ENCODE measurements around the gene OSBPL5. TPM values are rescaled to one million over a fixed set of nuclear protein-coding genes. Genes with fewer than 3 reads are reported as not detected.

OSBPL5 gene
- total and polyA plus RNA-seq, 2 donors (not counting 1 experiment from before 2014, with no cell fraction given) = 12.4 to 49.0 TPM

- H4K20me1 ChIP-seq (ENCODE audit: control insufficient read depth, extremely low read depth, insufficient read depth, low read length) = no peaks in the 10 kb centered on the region
- H3K27ac ChIP-seq (ENCODE audit: insufficient read depth, low read length) = peak overlapping the region; percentile 76
These were observed 17.5 kb downstream of the OSBPL5 start for GRCh38 chr11:3147626-3148025.

DNA sequence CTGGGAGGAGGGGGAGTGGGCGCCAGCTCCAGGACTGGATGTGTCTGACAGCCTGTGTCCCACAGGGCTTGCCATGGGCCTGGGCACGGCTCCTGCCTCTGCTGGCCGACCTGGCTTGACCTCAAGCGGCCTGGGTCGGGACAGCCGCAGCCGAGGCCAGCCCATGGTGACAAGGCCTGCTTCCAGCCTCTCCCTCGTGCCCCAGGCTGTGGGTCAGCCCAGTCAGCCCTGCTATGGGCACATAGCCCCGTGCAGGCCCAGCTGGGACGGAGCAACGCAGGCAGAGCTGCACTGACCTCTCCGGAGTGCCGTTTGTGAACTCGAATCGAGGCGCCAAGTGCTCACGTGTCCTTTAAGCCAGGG, 17.9 kb downstream of the OSBPL5 start:
- no peaks in the 10 kb centered on the region for H4K20me1 ChIP-seq (ENCODE audit: control insufficient read depth, extremely low read depth, insufficient read depth, low read length)

More at GRCh38 chr11:3147626-3148025, 17.5 kb downstream of the OSBPL5 start:
- Histone ChIP-seq H3K9me3 (ENCODE audit: control insufficient read depth, insufficient read depth, low read depth, low read length) (no peaks in the 10 kb centered on the region), H3K36me3 (ENCODE audit: control insufficient read depth, insufficient read depth, low read length) (peaks cover 10% of the 10 kb centered on the region), H3K79me2 (ENCODE audit: control insufficient read depth, insufficient read depth, low read length) (peaks cover 65% of the 10 kb centered on the region), H2AFZ (ENCODE audit: low read length) (no peak overlapping the region), H3K27me3 (ENCODE audit: control insufficient read depth, insufficient read depth, low read length) (no peaks in the 10 kb centered on the region), H3K9ac (ENCODE audit: insufficient read depth, low read length) (peak overlapping the region; percentile 69), H3K4me3 (replicated peaks in 1 of 4; ENCODE audit: control extremely low read depth in 1 of 4, insufficient read depth in 1 of 4, low read depth in 3 of 4, low read length in 4 of 4) (no peak overlapping the region), H3K4me2 (ENCODE audit: extremely low read depth, insufficient read depth, low read length) (no peak overlapping the region), H3K4me1 (ENCODE audit: control insufficient read depth, extremely low read depth, insufficient read depth, low read length) (peaks cover 15% of the 10 kb centered on the region)
- TF ChIP-seq CTCF (conservative IDR thresholded peaks at IDR 0.05 in 1 of 2, IDR thresholded peaks at IDR 0.05 in 1 of 2; ENCODE audit: low read depth in 1 of 2, low read length in 2 of 2) (no peak), EZH2 (IDR thresholded peaks at IDR 0.05; ENCODE audit: low read length, missing control alignments) (no peak)
- no peak for DNase-seq (ENCODE audit: low read depth in 2 of 2)

GRCh38 chr11:3146612-3147256, 18.4 kb downstream of the OSBPL5 start:
- no peaks in the 10 kb centered on the region for H3K9me3 ChIP-seq (ENCODE audit: control insufficient read depth, insufficient read depth, low read depth, low read length)
- H3K27me3 ChIP-seq (ENCODE audit: control insufficient read depth, insufficient read depth, low read length) = no peaks in the 10 kb centered on the region
- peaks cover 7% of the 10 kb centered on the region for H3K36me3 ChIP-seq (ENCODE audit: control insufficient read depth, insufficient read depth, low read length)
- DNase-seq (ENCODE audit: low read depth in 2 of 2) = peak; percentile 69 to 86
- H3K9ac ChIP-seq (ENCODE audit: insufficient read depth, low read length) = peak overlapping the region; percentile 69
- peaks cover 56% of the 10 kb centered on the region for H3K79me2 ChIP-seq (ENCODE audit: control insufficient read depth, insufficient read depth, low read length)
- H3K27ac ChIP-seq (ENCODE audit: insufficient read depth, low read length) = peak overlapping the region; percentile 76
- no peaks in the 10 kb centered on the region for H4K20me1 ChIP-seq (ENCODE audit: control insufficient read depth, extremely low read depth, insufficient read depth, low read length)
- peak overlapping the region; percentile 27 for H3K4me2 ChIP-seq (ENCODE audit: extremely low read depth, insufficient read depth, low read length)
- H2AFZ ChIP-seq (ENCODE audit: low read length) = no peak overlapping the region
- TF ChIP-seq CTCF (conservative IDR thresholded peaks at IDR 0.05 in 1 of 2, IDR thresholded peaks at IDR 0.05 in 1 of 2; ENCODE audit: low read depth in 1 of 2, low read length in 2 of 2) = no peak
- TF ChIP-seq EZH2 (IDR thresholded peaks at IDR 0.05; ENCODE audit: low read length, missing control alignments) = no peak
- H3K4me3 ChIP-seq (replicated peaks in 1 of 4; ENCODE audit: control extremely low read depth in 1 of 4, insufficient read depth in 1 of 4, low read depth in 3 of 4, low read length in 4 of 4) = no peak overlapping the region
- peaks cover 14% of the 10 kb centered on the region for H3K4me1 ChIP-seq (ENCODE audit: control insufficient read depth, extremely low read depth, insufficient read depth, low read length)

More for the DNA sequence above, 17.9 kb downstream of the OSBPL5 start:
- peak overlapping the region; percentile 69 for H3K9ac ChIP-seq (ENCODE audit: insufficient read depth, low read length)
- peaks cover 61% of the 10 kb centered on the region for H3K79me2 ChIP-seq (ENCODE audit: control insufficient read depth, insufficient read depth, low read length)
- peak overlapping the region; percentile 76 for H3K27ac ChIP-seq (ENCODE audit: insufficient read depth, low read length)
- peak; percentile 10 to 27 for DNase-seq (ENCODE audit: low read depth in 2 of 2)
- H3K36me3 ChIP-seq (ENCODE audit: control insufficient read depth, insufficient read depth, low read length) = peaks cover 10% of the 10 kb centered on the region
- H3K4me3 ChIP-seq (replicated peaks in 1 of 4; ENCODE audit: control extremely low read depth in 1 of 4, insufficient read depth in 1 of 4, low read depth in 3 of 4, low read length in 4 of 4) = no peak overlapping the region
- H2AFZ ChIP-seq (ENCODE audit: low read length) = no peak overlapping the region
- H3K9me3 ChIP-seq (ENCODE audit: control insufficient read depth, insufficient read depth, low read depth, low read length) = no peaks in the 10 kb centered on the region
- no peaks in the 10 kb centered on the region for H3K27me3 ChIP-seq (ENCODE audit: control insufficient read depth, insufficient read depth, low read length)
- H3K4me2 ChIP-seq (ENCODE audit: extremely low read depth, insufficient read depth, low read length) = peak overlapping the region; percentile 15
- TF ChIP-seq CTCF (conservative IDR thresholded peaks at IDR 0.05 in 1 of 2, IDR thresholded peaks at IDR 0.05 in 1 of 2; ENCODE audit: low read depth in 1 of 2, low read length in 2 of 2) = no peak
- TF ChIP-seq EZH2 (IDR thresholded peaks at IDR 0.05; ENCODE audit: low read length, missing control alignments) = no peak
- H3K4me1 ChIP-seq (ENCODE audit: control insufficient read depth, extremely low read depth, insufficient read depth, low read length) = peaks cover 14% of the 10 kb centered on the region
